Measurements from ENCODE around the gene SYT3. TPM values are rescaled to one million over a fixed set of nuclear protein-coding genes. Genes with fewer than 3 reads are reported as not detected.

SYT3 gene
- total RNA-seq, 2 donors from 2014 or later, result 0.33 to 0.52 TPM

DNA sequence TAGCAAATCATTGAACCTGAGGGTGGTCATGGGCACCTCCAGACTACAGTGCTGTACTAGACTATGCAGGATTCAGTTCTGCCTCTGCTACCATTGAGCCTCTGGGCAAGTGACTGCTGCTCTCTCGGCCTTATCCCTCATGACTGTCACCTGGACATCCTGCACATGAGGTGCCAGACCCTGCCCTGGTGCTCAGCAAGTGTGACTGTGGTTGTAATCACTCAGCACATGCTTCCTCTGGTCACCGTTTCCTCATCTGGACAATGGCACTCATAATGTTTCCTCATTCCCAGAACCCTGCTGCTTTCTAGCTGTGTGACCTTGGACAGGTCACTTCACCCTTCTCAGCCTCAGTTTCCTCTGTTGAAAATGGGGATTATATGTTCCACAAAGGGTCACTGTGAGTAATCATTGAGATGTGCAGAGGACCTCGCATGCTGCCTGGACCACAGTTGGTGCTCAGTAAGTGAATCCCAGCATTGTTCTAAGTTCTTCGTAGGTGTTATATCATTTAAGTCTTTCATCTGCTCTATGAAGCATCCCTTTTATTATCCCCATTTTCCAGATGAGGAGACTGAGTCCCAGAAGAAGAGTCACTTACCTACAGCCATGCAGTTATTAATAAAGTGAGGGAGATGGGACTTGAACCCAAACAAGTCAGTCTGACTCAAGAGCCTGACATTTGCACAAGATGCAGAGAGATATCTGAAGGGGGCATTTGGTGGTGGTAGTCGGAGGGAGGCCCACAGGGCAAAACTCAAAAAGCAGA, 3.2 kb downstream of the SYT3 start:
- peaks cover 0 to 16% of the 10 kb centered on the region in 2 donors for H3K27me3 ChIP-seq
- intact Hi-C loops (cut with DNase I), result no loop called here

DNA sequence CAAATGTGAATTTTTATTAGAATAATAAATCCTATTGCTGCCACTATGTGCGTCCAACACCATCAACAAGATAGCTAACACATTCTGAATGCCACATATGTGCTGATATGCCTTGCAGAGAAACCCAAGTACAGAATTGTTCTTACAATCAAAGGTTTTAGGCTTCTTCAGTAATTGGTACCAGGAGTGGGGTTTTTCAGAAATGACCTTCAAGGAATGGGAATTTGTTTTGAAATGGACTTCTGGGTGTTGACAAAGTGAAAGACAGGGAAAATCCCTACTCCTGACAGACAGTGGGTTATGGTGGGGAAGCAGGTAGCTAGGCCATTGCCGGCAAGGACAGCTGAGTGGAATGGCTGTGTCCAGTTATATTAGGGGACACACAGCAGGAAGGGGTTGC, 5.7 kb downstream of the SYT3 start:
- WGBS, 2 donors, result 88 to 94% methylated on average over 2 of the region's 2 CpGs
- Histone ChIP-seq H3K4me3 (no peak overlapping the region), H3K27ac (no peak overlapping the region), H3K27me3 (peaks cover 0 to 12% of the 10 kb centered on the region in 2 donors), H3K36me3 (replicated peaks in 1 of 2; ENCODE audit: insufficient read depth in 1 of 2, low read depth in 2 of 2) (no peaks in the 10 kb centered on the region), H3K9me3 (peaks cover 0 to 25% (median 0%) of the 10 kb centered on the region in 3 donors), H3K4me1 (peaks cover under 1% of the 10 kb centered on the region)
- TF ChIP-seq CTCF (IDR thresholded peaks at IDR 0.05) (no peak), POLR2A (IDR thresholded peaks at IDR 0.05) (no peak)
- ATAC-seq (no peak), DNase-seq (no peak)
- intact Hi-C loops (cut with DNase I), result no loop called here

More for the DNA sequence above, 3.2 kb downstream of the SYT3 start:
- TF ChIP-seq POLR2A (IDR thresholded peaks at IDR 0.05) (no peak), CTCF (IDR thresholded peaks at IDR 0.05) (no peak)
- WGBS, 2 donors, result 58 to 59% methylated on average over 5 of the region's 5 CpGs
- no peak overlapping the region for H3K27ac ChIP-seq
- ATAC-seq (no peak), DNase-seq (no peak)
- H3K4me1 ChIP-seq, result peaks cover 12% of the 10 kb centered on the region
- H3K36me3 ChIP-seq (replicated peaks in 1 of 2; ENCODE audit: insufficient read depth in 1 of 2, low read depth in 2 of 2), result no peaks in the 10 kb centered on the region
- H3K4me3 ChIP-seq, result no peak overlapping the region
- H3K9me3 ChIP-seq, result peaks cover 0 to 25% (median 0%) of the 10 kb centered on the region in 3 donors

DNA sequence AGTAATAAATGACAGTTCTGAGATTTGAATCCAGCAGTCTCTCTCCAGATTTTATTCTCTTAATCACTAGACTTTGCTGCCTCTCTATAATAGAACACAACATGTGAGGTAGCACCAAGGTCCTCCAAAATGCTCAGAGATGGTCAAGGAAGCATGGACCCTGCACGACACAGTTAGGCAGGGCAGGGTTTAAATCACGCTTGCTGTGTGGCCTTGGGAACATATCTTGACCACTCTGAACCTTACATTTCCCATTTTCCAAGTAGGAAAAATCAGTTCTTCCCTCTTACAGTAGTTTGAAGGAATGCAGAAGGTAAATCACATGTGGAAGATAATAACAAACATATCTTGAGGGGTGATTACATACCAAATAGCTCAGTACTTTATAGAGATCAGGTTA, 6.3 kb downstream of the SYT3 start:
- Histone ChIP-seq H3K4me3 (no peak overlapping the region), H3K27ac (no peak overlapping the region), H3K27me3 (peaks cover 0 to 6% of the 10 kb centered on the region in 2 donors), H3K36me3 (replicated peaks in 1 of 2; ENCODE audit: insufficient read depth in 1 of 2, low read depth in 2 of 2) (no peaks in the 10 kb centered on the region), H3K9me3 (peaks cover 0 to 25% (median 0%) of the 10 kb centered on the region in 3 donors), H3K4me1 (no peaks in the 10 kb centered on the region)
- no peak for ATAC-seq
- intact Hi-C loops (cut with DNase I), result no loop called here
- TF ChIP-seq POLR2A (IDR thresholded peaks at IDR 0.05) (no peak), CTCF (IDR thresholded peaks at IDR 0.05) (no peak)
- DNase-seq, result no peak
- WGBS, 2 donors, result 46 to 69% methylated on average over 2 of the region's 2 CpGs

- Histone ChIP-seq H3K27ac (no peak overlapping the region), H3K4me3 (no peak overlapping the region), H3K36me3 (replicated peaks in 1 of 2; ENCODE audit: insufficient read depth in 1 of 2, low read depth in 2 of 2) (no peaks in the 10 kb centered on the region), H3K4me1 (no peaks in the 10 kb centered on the region), H3K27me3 (no peaks in the 10 kb centered on the region), H3K9me3 (peaks cover 0 to 25% (median 0%) of the 10 kb centered on the region in 3 donors)
- intact Hi-C loops (cut with DNase I), result no loop called here
- WGBS, 2 donors, result 70 to 76% methylated on average over 11 to 20 of the region's 20 CpGs
- TF ChIP-seq CTCF (IDR thresholded peaks at IDR 0.05), result no peak
- TF ChIP-seq POLR2A (IDR thresholded peaks at IDR 0.05), result no peak
- DNase-seq, result no peak
- ATAC-seq, result no peak
Measured at GRCh38 chr19:50632151-50632835, 7.4 kb downstream of the SYT3 start.
